VCaP (cell line): ENCODE results near the gene GTPBP4.

Experiments
- H3K27ac ChIP-seq: fragments of 450-650 bp; 2 replicates; pipeline ENCODE4 v1.5.1; 2017
- CTCF ChIP-seq: fragments of 450-650 bp; conservative IDR thresholded peaks from 2 replicates; pipeline ENCODE4 v1.5.1; 2017; ENCODE audit warnings: mild to moderate bottlenecking, moderate library complexity

GTPBP4 gene

GRCh38 chr10:974038-974784 is 14.0 kb upstream of the GTPBP4 start:
- no peak overlapping the region for H3K27ac ChIP-seq

GRCh38 chr10:974785-975074 is 13.5 kb upstream of the GTPBP4 start:
- no peak for TF ChIP-seq CTCF
- no peak overlapping the region for H3K27ac ChIP-seq

More at GRCh38 chr10:974038-974784, 14.0 kb upstream of the GTPBP4 start:
- TF ChIP-seq CTCF: no peak

GRCh38 chr10:976316-976715 is 11.9 kb upstream of the GTPBP4 start:
- H3K27ac ChIP-seq: no peak overlapping the region
- no peak for TF ChIP-seq CTCF

GRCh38 chr10:978826-979421 is 9.3 kb upstream of the GTPBP4 start:
- H3K27ac ChIP-seq: no peak overlapping the region
- no peak for TF ChIP-seq CTCF

- TF ChIP-seq CTCF: no peak
Measured at GRCh38 chr10:980468-981093, 7.7 kb upstream of the GTPBP4 start.

GRCh38 chr10:983401-983800 is 4.8 kb upstream of the GTPBP4 start:
- TF ChIP-seq CTCF: no peak
- no peak overlapping the region for H3K27ac ChIP-seq

More at GRCh38 chr10:980468-981093, 7.7 kb upstream of the GTPBP4 start:
- H3K27ac ChIP-seq: no peak overlapping the region

GRCh38 chr10:983971-984655 is 4.1 kb upstream of the GTPBP4 start:
- no peak overlapping the region for H3K27ac ChIP-seq
- TF ChIP-seq CTCF: no peak
